ENCODE data around the gene KNL1.

DNA sequence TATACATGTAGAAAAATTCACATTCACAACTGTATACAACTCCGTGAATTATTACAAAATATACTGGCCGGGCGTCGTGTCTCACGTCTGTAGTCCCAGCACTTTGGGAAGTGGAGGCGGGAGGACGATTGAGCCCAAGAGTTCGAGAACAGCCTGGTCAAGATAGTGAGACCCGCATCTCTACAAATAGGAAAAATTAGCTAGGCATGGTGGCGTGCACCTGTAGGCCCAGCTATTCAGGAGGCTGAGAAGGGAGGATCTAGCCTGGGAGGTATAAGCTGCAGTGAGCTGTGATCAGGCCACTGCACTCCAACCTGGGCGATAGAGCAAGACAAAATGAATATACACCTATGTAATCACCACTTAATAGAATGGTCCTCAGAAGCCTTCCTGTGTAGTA lies 102.2 kb downstream of the KNL1 start:
- no peak for TF ChIP-seq POLR2AphosphoS5 (IDR thresholded peaks at IDR 0.05; ENCODE audit: borderline replicate concordance, low read depth, low read length)
- no peak for TF ChIP-seq EZH2 (IDR thresholded peaks at IDR 0.05)
